RPMI8226 (cell line): ENCODE results near the gene HIGD1A.

Experiments
- DNase-seq: peaks from one replicate; pipeline ENCODE4 v3.0.0-alpha.2; 2015

The HIGD1A gene

GRCh38 chr3:42796332-42796885, 7.9 kb downstream of the HIGD1A start:
- DNase-seq: no peak

GRCh38 chr3:42795621-42796181, 8.6 kb downstream of the HIGD1A start:
- DNase-seq: no peak

- no peak for DNase-seq
Measured at GRCh38 chr3:42790714-42791229, 13.5 kb downstream of the HIGD1A start.

GRCh38 chr3:42786631-42787030, 17.7 kb downstream of the HIGD1A start:
- no peak for DNase-seq

- no peak for DNase-seq
Measured at GRCh38 chr3:42786212-42786611, 18.1 kb downstream of the HIGD1A start.

- peak; percentile 68 for DNase-seq
Measured at GRCh38 chr3:42780892-42781700, 23.2 kb downstream of the HIGD1A start.

GRCh38 chr3:42780398-42780797, 23.9 kb downstream of the HIGD1A start:
- no peak for DNase-seq

- DNase-seq: no peak
Measured at GRCh38 chr3:42778644-42779043, 25.6 kb downstream of the HIGD1A start.

- no peak for DNase-seq
Measured at GRCh38 chr3:42773409-42773751, 30.9 kb downstream of the HIGD1A start.

GRCh38 chr3:42772670-42773408, 31.5 kb downstream of the HIGD1A start, which contains the start of gene CCDC13:
CCDC13 (minus strand) TSS chr3:42773253; CDS start chr3:42758345, 14,908 bp downstream.
- DNase-seq: peak; percentile 94

- no peak for DNase-seq
Measured at GRCh38 chr3:42771271-42771670, 33.0 kb downstream of the HIGD1A start.

- no peak for DNase-seq
Measured at GRCh38 chr3:42769477-42770131, 34.7 kb downstream of the HIGD1A start.

- DNase-seq: no peak
Measured at GRCh38 chr3:42764561-42765295, 39.6 kb downstream of the HIGD1A start.

GRCh38 chr3:42764115-42764514, 40.2 kb downstream of the HIGD1A start:
- DNase-seq: no peak

GRCh38 chr3:42763021-42763420, 41.3 kb downstream of the HIGD1A start:
- DNase-seq: no peak

- peak; percentile 32 for DNase-seq
Measured at GRCh38 chr3:42762046-42762724, 42.1 kb downstream of the HIGD1A start.

GRCh38 chr3:42758126-42758525, 46.2 kb downstream of the HIGD1A start:
- no peak for DNase-seq

- DNase-seq: no peak
Measured at GRCh38 chr3:42756681-42757213, 47.5 kb downstream of the HIGD1A start.

- peak; percentile 46 for DNase-seq
Measured at GRCh38 chr3:42755681-42756578, 48.4 kb downstream of the HIGD1A start.

- no peak for DNase-seq
Measured at GRCh38 chr3:42753757-42754156, 50.5 kb downstream of the HIGD1A start.
